Mucosa of descending colon (tissue), 3 donors: Measurements from ENCODE around the gene CIDEB. TPM values are rescaled to one million over a fixed set of nuclear protein-coding genes. Genes with fewer than 3 reads are reported as not detected.

Experiments
- ATAC-seq: fragments of 200-7000 bp; cut with Tn5 transposase; one replicate; pipeline ENCODE4 v1.9.1; 2020; ENCODE audit warnings: mild to moderate bottlenecking, moderate library complexity
- DNase-seq, 3 donors: peaks; one replicate each; pipeline ENCODE4 v3.0.0-alpha.2; 2020
- H3K36me3 ChIP-seq: fragments of 200-600 bp; one replicate; pipeline ENCODE4 v1.8.0; 2021; ENCODE audit warnings: low read depth, mild to moderate bottlenecking
- H3K4me1 ChIP-seq: fragments of 200-600 bp; one replicate; pipeline ENCODE4 v1.8.0; 2021; ENCODE audit warnings: low read depth, mild to moderate bottlenecking
- H3K4me3 ChIP-seq: fragments of 200-600 bp; one replicate; pipeline ENCODE4 v1.8.0; 2021; ENCODE audit warnings: mild to moderate bottlenecking
- H3K9me3 ChIP-seq: fragments of 200-600 bp; one replicate; pipeline ENCODE4 v1.8.0; 2021; ENCODE audit warnings: mild to moderate bottlenecking
- intact Hi-C, 2 donors: fragments of 100-400 bp; cut with DNase I in 1 of 2; cut with micrococcal nuclease in 1 of 2; formaldehyde crosslinking; loops; one replicate each; pipeline versions ENCODE4 v1.11.0 to v1.11.1; 2022; cut with DNase I, micrococcal nuclease
- total RNA-seq, 3 donors: library from RNA; stranded (reverse); fragmentation: NEBNext Ultra II Directional in 2 of 3; extraction: Animal tissue kit (Norgen Biotek cat#: 25700) in 2 of 3; gene quantifications; one replicate each; pipeline versions ENCODE4 v1.2.1 to v1.2.4, GENCODE V29; 2021 to 2023
- TF ChIP-seq, protein P1 (sequence below): fragments of 200-600 bp; IDR thresholded peaks from one replicate; pipeline ENCODE4 v1.8.0; 2022; ENCODE audit warnings: antibody characterized with exemption, mild to moderate bottlenecking
- donor health status: DM: no; HTN: no; CAD: no; lungs with moderate emphysema.
- donor health status: DM: no; HTN: no; CAD: no.
- donor health status: DM: no; HTN: yes; CAD: no.

The CIDEB gene
- total RNA-seq, 3 donors from 2014 or later = 8.5 to 15.8 (median 12.1) TPM

DNA sequence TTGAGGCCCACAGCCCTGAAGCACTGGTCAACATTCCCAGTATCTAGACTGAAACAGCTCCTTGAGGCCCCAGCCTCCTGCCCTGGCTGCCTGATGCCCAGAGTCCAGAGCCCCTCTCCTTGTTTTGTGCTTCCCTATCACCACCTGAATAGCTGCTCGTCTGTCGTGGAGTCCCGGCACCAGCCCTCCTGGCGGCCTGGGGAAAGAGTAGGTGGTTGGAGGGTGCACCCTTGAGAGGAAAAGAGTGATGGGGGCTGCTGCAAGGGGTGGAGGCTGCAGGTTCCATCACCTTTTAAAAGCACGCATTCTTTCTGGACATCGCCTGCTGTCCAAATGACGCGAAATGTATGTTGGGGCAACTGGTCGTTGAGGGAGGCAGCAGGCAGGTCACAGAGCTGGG is 39.6 kb downstream of the CIDEB start:
- H3K36me3 ChIP-seq = no peaks in the 10 kb centered on the region
- no peaks in the 10 kb centered on the region for H3K4me1 ChIP-seq
- no peaks in the 10 kb centered on the region for H3K9me3 ChIP-seq
- DNase-seq (peak in 1 of 3 donors; percentile 11), ATAC-seq (no peak)
- intact Hi-C loops = no loop called here
- no peak overlapping the region for H3K4me3 ChIP-seq
- TF ChIP-seq, protein P1, sequence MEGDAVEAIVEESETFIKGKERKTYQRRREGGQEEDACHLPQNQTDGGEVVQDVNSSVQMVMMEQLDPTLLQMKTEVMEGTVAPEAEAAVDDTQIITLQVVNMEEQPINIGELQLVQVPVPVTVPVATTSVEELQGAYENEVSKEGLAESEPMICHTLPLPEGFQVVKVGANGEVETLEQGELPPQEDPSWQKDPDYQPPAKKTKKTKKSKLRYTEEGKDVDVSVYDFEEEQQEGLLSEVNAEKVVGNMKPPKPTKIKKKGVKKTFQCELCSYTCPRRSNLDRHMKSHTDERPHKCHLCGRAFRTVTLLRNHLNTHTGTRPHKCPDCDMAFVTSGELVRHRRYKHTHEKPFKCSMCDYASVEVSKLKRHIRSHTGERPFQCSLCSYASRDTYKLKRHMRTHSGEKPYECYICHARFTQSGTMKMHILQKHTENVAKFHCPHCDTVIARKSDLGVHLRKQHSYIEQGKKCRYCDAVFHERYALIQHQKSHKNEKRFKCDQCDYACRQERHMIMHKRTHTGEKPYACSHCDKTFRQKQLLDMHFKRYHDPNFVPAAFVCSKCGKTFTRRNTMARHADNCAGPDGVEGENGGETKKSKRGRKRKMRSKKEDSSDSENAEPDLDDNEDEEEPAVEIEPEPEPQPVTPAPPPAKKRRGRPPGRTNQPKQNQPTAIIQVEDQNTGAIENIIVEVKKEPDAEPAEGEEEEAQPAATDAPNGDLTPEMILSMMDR = no peak

DNA sequence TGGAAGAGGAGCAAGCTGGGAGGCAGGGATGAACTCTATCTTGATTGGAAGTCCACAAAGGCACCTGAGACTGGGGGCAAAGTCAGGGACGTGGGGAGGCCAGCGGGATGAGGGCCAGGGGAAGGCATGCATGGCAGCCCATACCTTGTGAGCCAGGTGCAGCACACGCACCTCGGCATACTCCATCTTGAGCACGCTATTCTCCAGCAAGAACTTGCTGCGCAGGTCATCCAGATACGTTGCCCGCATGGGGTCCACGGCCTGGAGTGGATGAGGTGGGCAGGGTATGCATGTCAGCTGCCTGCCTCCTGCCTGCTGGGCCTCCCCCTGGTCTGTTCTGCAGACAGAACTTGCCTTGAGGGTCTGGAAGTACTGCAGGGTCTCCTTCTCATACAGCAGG is 40.3 kb downstream of the CIDEB start:
- H3K36me3 ChIP-seq = no peaks in the 10 kb centered on the region

DNA sequence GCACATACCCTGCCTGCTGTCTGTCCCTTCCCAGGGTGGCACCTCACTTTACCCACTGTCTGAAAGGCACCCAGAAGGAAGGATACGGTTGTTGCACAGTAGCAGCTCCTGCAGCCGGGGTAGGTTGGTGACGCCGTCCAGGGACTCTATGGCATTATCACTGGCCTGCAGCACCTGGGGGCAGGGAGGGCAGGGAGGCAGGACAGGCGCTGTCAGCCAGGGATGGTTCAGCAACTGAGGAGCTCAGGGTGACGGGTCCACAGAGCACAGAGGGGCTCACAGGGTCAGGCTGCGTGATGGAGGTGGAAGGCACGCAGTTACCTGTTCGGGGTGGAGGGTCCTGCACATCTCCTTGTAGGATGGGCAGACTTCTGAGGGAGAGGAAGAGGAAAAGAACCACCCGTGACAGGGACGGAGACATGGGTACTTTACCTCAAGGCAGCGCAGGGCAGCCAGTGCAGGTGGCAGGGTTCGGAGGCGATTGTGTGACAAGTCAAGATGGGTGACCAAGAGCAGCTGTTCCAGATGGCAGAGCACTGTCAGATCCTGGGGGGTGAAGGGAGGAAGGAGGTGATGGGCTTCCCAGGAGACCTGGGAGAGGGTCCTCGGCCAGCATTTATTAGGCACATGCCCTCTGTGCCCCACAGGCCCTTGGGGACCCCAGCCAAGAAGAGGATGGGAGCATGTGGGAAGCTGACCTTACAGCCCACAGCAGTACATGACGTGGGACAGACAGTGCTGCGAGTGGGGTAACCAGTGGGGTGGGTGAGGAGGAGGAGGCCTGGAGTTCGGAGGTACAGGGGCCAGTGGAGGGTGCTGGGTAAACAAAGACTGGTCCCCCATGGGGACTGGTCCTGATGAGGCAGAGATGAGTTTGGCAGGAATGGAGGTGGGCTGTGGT is 41.2 kb downstream of the CIDEB start:
- H3K36me3 ChIP-seq = no peaks in the 10 kb centered on the region
- TF ChIP-seq, protein P1 = no peak

More for the DNA sequence above, 40.3 kb downstream of the CIDEB start:
- Histone ChIP-seq H3K4me1 (no peaks in the 10 kb centered on the region), H3K9me3 (no peaks in the 10 kb centered on the region), H3K4me3 (no peak overlapping the region)
- intact Hi-C loops = no loop called here
- ATAC-seq (no peak), DNase-seq (peak in 1 of 3 donors; percentile 5)
- TF ChIP-seq, protein P1 = no peak

DNA sequence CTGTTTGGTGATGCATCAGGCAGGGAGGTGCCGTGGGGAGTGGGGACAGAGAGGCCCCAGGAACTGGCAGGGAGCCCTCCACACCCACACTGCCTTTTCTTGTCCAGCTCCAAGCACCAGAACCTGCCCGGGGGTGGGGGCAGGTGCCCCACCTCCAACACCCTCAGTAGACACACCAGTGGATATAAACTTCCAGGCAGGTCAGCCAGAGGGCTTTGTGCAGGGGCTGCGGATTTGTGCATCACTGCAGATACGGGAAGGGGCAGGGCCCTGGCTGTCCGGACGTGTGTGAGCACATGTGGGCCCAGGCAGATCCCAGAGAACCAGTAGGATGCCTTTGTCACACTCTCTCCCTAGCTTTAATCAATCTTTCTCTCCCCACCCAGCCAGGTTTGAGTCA is 43.5 kb downstream of the CIDEB start:
- ATAC-seq (no peak), DNase-seq (peak in 1 of 3 donors; percentile 16)
- intact Hi-C loops = no loop called here
- H3K36me3 ChIP-seq = no peaks in the 10 kb centered on the region
- no peaks in the 10 kb centered on the region for H3K9me3 ChIP-seq
- no peak overlapping the region for H3K4me3 ChIP-seq
- H3K4me1 ChIP-seq = no peaks in the 10 kb centered on the region
- TF ChIP-seq, protein P1 = no peak

More for the DNA sequence above, 41.2 kb downstream of the CIDEB start:
- H3K4me3 ChIP-seq = no peak overlapping the region
- no peaks in the 10 kb centered on the region for H3K4me1 ChIP-seq
- ATAC-seq = no peak
- H3K9me3 ChIP-seq = no peaks in the 10 kb centered on the region
- DNase-seq = peak in 1 of 3 donors; percentile 15
- intact Hi-C loops = no loop called here

DNA sequence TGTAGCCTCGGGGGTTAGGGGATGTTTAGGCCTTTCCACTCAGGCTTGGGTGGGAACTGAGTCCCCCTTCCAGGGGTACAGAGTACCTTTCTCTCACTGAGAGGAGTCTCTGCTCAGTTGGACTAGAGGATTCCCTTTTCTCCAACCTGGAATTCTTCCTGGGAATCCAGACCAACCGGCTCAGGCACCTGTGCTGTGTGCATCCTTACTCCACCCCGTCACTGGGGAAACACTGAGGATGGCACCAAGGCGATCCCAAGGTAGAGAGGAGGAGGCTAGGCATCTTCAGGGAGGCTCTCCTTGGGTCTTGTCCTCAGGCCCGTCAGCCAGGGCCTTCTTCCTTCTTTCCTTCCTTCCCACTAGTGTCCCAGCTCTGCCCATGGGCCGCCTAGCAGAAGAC is 43.9 kb downstream of the CIDEB start:
- Histone ChIP-seq H3K36me3 (no peaks in the 10 kb centered on the region), H3K4me1 (no peaks in the 10 kb centered on the region), H3K4me3 (no peak overlapping the region), H3K9me3 (no peaks in the 10 kb centered on the region)
- TF ChIP-seq, protein P1 = no peak
- ATAC-seq (no peak), DNase-seq (peak in 1 of 3 donors; percentile 3)
- intact Hi-C loops = no loop called here
